ENCODE measurements around the gene ARHGAP26. TPM values are rescaled to one million over a fixed set of nuclear protein-coding genes. Genes with fewer than 3 reads are reported as not detected.

The ARHGAP26 gene
- polyA plus RNA-seq, 4 donors = 7.9 to 13.5 (median 12.0) TPM

- DNase-seq (ENCODE audit: low read depth in 4 of 4, low spot score in 2 of 4) = no peak
These were observed 10.7 kb downstream of the ARHGAP26 start for GRCh38 chr5:142780871-142781270.

DNA sequence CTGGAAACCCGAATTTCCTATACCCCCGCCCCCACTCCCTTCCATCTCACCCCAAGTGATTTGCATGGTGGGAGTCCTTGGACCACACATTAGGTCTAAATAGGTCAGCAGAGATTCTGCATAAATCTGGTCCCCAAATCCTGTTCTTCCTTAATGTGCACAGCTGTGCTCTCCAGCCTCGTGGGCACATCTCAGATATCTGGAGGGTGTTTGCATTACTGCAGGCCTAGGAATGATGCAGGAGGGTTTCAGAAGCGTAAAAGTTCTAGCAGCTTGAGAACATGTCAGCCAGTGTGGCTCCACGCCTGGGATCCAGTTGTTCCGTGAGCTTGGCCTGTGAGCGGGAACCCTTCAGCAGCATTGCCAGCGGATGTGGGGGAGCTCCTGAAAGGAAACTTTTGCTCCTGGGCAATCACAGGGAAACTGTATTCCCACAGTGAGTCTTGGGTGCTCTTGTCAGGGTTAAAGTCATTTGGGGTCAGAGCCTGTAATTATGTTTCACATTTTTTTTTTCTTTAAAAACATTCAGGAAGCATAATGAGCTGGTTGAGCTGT is 12.9 kb downstream of the ARHGAP26 start:
- no peak for DNase-seq (ENCODE audit: low read depth in 4 of 4, low spot score in 2 of 4)

- no peak for DNase-seq (ENCODE audit: low read depth in 4 of 4, low spot score in 2 of 4)
These were observed 13.6 kb downstream of the ARHGAP26 start for GRCh38 chr5:142783601-142784341.

- no peak for DNase-seq (ENCODE audit: low read depth in 4 of 4, low spot score in 2 of 4)
These were observed 14.3 kb downstream of the ARHGAP26 start for GRCh38 chr5:142784401-142784955.

DNA sequence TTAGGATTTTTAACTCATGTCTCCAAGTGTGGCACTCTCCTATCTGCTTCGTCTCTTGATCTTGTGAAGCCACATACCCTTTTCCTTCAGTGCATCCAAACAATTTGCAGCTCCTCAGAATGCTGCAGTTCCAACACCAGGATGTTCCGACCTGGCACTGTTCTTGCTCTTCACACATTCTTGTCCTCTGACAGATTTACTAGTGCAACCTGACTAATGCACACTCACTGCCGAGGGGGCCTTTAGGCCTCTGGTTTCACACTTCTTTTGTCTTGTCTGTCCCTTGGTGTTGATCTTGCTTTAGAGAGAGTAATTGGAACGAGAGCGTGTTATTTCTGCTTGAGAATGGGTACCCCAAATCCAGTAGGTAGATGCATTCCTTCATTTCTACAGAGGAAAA is 15.0 kb downstream of the ARHGAP26 start:
- DNase-seq (ENCODE audit: low read depth in 4 of 4, low spot score in 2 of 4) = no peak

- DNase-seq (ENCODE audit: low read depth in 4 of 4, low spot score in 2 of 4) = no peak
These were observed 19.0 kb downstream of the ARHGAP26 start for GRCh38 chr5:142789206-142789605.

DNA sequence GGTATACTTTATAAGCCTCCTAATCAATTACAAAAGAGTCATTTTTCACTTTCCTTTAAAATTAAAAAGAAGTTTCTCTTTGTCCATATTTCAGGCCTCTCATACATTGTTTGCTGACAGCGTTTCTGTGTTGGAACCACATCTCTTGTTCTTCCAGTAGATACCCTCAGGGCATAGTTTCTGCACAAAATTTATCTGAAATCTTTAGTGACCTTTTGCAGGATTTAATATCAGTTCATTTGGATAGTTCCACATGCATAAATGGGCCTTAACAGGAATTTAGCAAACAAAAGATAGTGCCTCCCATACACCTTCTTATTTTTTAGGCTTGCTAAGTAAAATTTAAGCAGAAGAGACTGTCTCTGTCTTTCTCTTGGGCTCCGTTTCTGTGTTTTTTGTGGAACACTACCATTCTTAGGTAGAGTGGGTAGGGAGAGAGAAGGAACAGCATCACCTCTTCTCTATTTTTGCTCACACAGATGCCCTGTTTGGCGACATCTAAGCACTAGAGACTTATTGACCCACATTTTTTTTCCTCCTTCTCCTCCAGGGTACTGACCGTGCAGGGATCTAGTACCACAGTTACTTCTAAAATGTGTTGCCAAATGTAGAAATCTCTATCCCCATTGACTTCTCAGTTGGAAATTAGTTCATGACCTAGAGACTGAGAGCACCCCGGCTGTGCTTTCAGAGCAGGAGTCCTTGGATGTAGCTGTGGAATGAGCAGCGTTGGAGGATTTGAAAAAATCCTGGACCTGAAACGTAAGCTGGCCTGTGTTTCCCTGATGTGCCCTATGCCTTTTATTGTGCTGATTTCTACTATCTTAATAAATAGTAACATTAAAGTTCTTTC is 22.1 kb downstream of the ARHGAP26 start:
- no peak for DNase-seq (ENCODE audit: low read depth in 4 of 4, low spot score in 2 of 4)

GRCh38 chr5:142792865-142793232 is 22.7 kb downstream of the ARHGAP26 start:
- DNase-seq (ENCODE audit: low read depth in 4 of 4, low spot score in 2 of 4) = no peak

GRCh38 chr5:142794537-142794936 is 24.4 kb downstream of the ARHGAP26 start:
- no peak for DNase-seq (ENCODE audit: low read depth in 4 of 4, low spot score in 2 of 4)

- DNase-seq (ENCODE audit: low read depth in 4 of 4, low spot score in 2 of 4) = no peak
These were observed 25.1 kb downstream of the ARHGAP26 start for GRCh38 chr5:142795251-142795650.

GRCh38 chr5:142796492-142797109 is 26.4 kb downstream of the ARHGAP26 start:
- no peak for DNase-seq (ENCODE audit: low read depth in 4 of 4, low spot score in 2 of 4)

DNA sequence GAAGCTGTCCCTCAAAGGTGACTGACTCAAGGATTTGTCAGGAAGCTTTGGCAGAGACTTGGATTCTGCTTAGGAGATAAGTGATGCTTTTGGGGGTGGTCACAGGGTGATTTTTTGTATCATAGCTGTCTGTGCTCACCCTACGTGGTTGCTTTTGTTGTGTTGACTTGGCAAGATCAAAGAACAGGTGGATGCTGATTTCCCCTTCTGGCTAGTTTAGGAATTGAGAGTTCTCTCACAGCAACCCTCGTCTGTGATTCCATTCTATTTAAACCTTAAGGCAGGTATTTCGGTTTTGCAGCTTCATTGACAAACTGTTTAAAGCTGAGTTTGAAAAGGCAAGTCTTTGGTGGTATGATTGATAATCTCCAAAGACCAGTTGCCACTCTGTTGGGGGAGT is 27.2 kb downstream of the ARHGAP26 start:
- no peak for DNase-seq (ENCODE audit: low read depth in 4 of 4, low spot score in 2 of 4)

GRCh38 chr5:142798099-142798770 is 28.1 kb downstream of the ARHGAP26 start:
- no peak for DNase-seq (ENCODE audit: low read depth in 4 of 4, low spot score in 2 of 4)

GRCh38 chr5:142800776-142801494 is 30.8 kb downstream of the ARHGAP26 start:
- DNase-seq (ENCODE audit: low read depth in 4 of 4, low spot score in 2 of 4) = no peak

DNA sequence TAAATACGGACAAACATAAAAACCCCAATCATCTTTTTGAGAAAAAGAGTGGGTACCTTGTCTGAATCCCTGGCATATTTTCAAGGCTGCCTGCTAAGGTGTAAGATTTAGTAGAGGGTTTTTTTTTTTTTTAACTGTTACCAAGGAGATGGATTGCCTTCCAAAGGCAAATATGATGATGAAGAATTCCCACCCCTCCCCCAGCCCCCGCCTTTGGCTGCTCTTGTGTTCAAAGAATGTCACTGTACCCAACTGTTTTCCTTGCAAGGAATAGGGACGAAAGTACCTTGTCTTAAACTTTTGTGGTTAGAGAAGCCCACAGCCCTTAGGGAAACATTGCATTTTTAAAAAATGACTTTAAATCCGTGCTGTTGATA is 31.3 kb downstream of the ARHGAP26 start:
- DNase-seq (ENCODE audit: low read depth in 4 of 4, low spot score in 2 of 4) = no peak

DNA sequence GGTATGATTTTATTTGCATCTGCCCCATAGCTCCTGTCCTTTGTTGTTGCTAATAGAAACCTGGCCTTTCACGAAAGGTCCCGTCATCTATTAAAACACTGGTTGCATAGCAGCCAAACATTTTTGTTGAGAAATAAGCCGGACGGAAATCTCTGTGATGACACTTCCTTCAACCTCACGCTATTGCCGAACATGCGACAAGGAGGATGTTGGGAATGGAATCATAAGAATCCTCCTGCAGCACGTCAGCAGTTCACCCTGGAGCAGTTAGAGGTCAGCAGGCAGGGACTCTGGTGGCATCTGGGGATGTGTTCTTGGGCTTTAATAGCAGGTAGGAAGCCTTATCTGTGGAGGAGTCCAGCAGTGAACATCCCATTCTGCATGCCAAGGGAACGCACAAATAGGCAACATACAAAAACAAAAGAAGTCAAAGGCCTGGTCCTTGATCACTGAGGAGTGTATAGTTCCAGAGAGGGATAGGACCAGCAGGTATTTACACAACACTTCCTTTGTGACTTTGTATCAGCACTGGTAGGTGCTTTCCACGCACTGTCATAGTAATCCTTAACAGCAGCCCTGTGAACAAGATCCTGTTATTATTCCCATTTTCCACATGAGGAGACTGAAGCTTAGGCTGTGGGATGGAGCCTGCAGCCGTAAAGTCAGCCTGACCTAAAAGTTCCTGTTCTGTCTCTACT is 33.4 kb downstream of the ARHGAP26 start:
- no peak for DNase-seq (ENCODE audit: low read depth in 4 of 4, low spot score in 2 of 4)

GRCh38 chr5:142805339-142805738 is 35.2 kb downstream of the ARHGAP26 start:
- no peak for DNase-seq (ENCODE audit: low read depth in 4 of 4, low spot score in 2 of 4)

GRCh38 chr5:142806841-142807267 is 36.7 kb downstream of the ARHGAP26 start:
- no peak for DNase-seq (ENCODE audit: low read depth in 4 of 4, low spot score in 2 of 4)

DNA sequence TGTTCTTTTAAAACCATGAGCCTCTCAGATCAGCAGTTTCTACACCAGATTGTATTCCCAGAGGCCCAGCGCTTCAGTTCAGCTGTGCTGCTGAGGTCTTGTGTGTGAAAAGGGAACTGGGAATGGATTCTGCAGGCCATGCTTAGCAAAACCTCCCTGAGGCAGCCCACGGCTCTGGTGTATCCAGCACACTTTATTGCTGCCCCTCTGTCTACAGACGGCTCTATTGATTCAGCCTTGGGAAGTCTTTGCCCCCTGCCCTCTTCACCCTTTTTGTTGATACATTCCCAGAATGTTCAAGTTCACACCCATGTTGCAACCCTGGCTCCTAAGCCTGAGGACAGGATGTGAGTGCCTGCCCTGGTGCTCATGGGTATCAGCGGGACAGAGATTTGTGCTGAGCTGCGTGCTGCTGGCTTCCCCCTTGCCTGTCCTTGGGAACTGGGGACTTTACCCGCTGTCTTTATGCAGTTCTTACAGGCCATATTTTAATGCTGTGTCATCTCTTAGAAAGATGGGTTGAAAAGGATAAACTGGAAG is 37.3 kb downstream of the ARHGAP26 start:
- DNase-seq (ENCODE audit: low read depth in 4 of 4, low spot score in 2 of 4) = no peak

Data from left renal cortex interstitium (tissue), 4 donors.